MM.1S (cell line): ENCODE measurements around the gene SORCS2.

Experiments used
- CTCF ChIP-seq: fragments of 300-600 bp; sonication (generic); IDR thresholded peaks from 2 replicates; pipeline ENCODE4 v1.5.1; 2016; ENCODE audit warnings: antibody characterized with exemption, low read length, mixed read lengths
- EZH2 ChIP-seq: fragments of 300-600 bp; sonication (generic); optimal IDR thresholded peaks from 2 replicates; pipeline ENCODE3; 2017; ENCODE audit warnings: low read depth, mild to moderate bottlenecking, antibody characterized with exemption, low read length, mixed read lengths
- EZH2phosphoT487 ChIP-seq: fragments of 300-600 bp; sonication (generic); IDR thresholded peaks from 2 replicates; pipeline ENCODE4 v1.6.1; 2018; ENCODE audit warnings: antibody characterized with exemption, low read length

- TF ChIP-seq CTCF (no peak), EZH2 (no peak), EZH2phosphoT487 (no peak)
Measured at GRCh38 chr4:7172946-7173345, 19.4 kb upstream of the SORCS2 start.
